ENCODE results near the gene TNFSF10.

GRCh38 chr3:172525116-172525613, 1.9 kb upstream of the TNFSF10 start:
- no peak for TF ChIP-seq PATZ1 (CRISPR knock-in tag; IDR thresholded peaks at IDR 0.05; ENCODE audit: borderline replicate concordance)
- no peak for TF ChIP-seq BACH2 (CRISPR knock-in tag; IDR thresholded peaks at IDR 0.05; ENCODE audit: borderline replicate concordance)
- no peak for TF ChIP-seq CREB5 (CRISPR knock-in tag; IDR thresholded peaks at IDR 0.05; ENCODE audit: low read depth)
- TF ChIP-seq TSHZ2 (CRISPR knock-in tag; IDR thresholded peaks at IDR 0.05): no peak
- no peak for TF ChIP-seq ZFP3 (CRISPR knock-in tag; IDR thresholded peaks at IDR 0.05)
- TF ChIP-seq CSDC2 (CRISPR knock-in tag; IDR thresholded peaks at IDR 0.05): no peak
- no peak for TF ChIP-seq TOX (CRISPR knock-in tag; IDR thresholded peaks at IDR 0.05; ENCODE audit: borderline replicate concordance)
